Measurements from ENCODE around the gene POU2F1.

DNA sequence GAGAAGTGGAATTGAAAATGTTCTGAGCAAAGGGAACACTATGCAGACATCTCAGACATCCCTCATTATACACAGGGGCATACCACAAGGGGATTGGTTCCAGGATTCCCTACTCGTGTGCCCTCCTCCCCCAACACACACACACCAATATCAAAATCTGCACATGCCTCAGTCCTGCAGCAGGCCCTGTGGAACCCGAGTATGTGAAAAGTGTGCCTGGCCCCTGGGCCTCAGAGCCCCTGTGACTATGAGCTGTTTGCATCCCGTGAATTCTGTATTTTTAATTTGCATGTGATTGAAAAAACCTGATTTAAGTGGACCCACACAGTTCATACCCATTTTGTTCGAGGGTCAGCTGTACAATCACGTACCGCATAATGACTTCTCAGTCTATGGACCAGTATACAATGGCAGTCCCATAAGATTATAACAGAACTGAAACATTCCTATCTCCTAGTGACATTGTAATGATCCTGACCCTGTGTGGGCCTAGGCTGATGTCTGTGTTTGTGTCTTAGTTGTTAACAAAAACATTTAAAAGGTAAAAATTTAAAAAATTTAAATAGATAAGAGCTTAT, 11.3 kb downstream of the POU2F1 start:
- TF ChIP-seq POLR2A (IDR thresholded peaks at IDR 0.05) = no peak
- TF ChIP-seq, protein P1, sequence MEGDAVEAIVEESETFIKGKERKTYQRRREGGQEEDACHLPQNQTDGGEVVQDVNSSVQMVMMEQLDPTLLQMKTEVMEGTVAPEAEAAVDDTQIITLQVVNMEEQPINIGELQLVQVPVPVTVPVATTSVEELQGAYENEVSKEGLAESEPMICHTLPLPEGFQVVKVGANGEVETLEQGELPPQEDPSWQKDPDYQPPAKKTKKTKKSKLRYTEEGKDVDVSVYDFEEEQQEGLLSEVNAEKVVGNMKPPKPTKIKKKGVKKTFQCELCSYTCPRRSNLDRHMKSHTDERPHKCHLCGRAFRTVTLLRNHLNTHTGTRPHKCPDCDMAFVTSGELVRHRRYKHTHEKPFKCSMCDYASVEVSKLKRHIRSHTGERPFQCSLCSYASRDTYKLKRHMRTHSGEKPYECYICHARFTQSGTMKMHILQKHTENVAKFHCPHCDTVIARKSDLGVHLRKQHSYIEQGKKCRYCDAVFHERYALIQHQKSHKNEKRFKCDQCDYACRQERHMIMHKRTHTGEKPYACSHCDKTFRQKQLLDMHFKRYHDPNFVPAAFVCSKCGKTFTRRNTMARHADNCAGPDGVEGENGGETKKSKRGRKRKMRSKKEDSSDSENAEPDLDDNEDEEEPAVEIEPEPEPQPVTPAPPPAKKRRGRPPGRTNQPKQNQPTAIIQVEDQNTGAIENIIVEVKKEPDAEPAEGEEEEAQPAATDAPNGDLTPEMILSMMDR (IDR thresholded peaks at IDR 0.05 in 4 of 5, conservative IDR thresholded peaks at IDR 0.05 in 1 of 5) = no peak
